ENCODE data around the gene ZNF579. TPM values are rescaled to one million over a fixed set of nuclear protein-coding genes. Genes with fewer than 3 reads are reported as not detected.
A peak's percentile ranks its signal among the peaks of the same experiment; 100 is the strongest.

Gene ZNF579
- total and polyA plus RNA-seq, 8 donors: 10.7 to 14.7 (median 12.9) TPM

GRCh38 chr19:55552620-55553019 lies 28.0 kb downstream of the ZNF579 start:
- no peaks in the 10 kb centered on the region for H3K36me3 ChIP-seq

GRCh38 chr19:55552206-55552605 lies 28.4 kb downstream of the ZNF579 start:
- H3K27ac ChIP-seq: no peak overlapping the region
- ATAC-seq (no peak), DNase-seq (no peak)
- H3K36me3 ChIP-seq: no peaks in the 10 kb centered on the region
- no peak for TF ChIP-seq CTCF (IDR thresholded peaks at IDR 0.05)
- intact Hi-C loops (cut with DNase I): no loop called here
- H3K27me3 ChIP-seq: peaks cover 0 to 24% of the 10 kb centered on the region in 2 donors
- no peak overlapping the region for H3K4me3 ChIP-seq
- H3K4me1 ChIP-seq: peaks cover 0 to 12% of the 10 kb centered on the region in 2 donors
- no peaks in the 10 kb centered on the region for H3K9me3 ChIP-seq

More at GRCh38 chr19:55552620-55553019, 28.0 kb downstream of the ZNF579 start:
- Histone ChIP-seq H3K27me3 (peaks cover 0 to 20% of the 10 kb centered on the region in 2 donors), H3K4me1 (peaks cover 0 to 7% of the 10 kb centered on the region in 2 donors), H3K9me3 (no peaks in the 10 kb centered on the region), H3K27ac (no peak overlapping the region), H3K4me3 (no peak overlapping the region)
- ATAC-seq (no peak), DNase-seq (no peak)
- intact Hi-C loops (cut with DNase I): no loop called here
- TF ChIP-seq CTCF (IDR thresholded peaks at IDR 0.05): no peak

- H3K4me1 ChIP-seq: peaks cover 0 to 24% of the 10 kb centered on the region in 2 donors
- no peak for TF ChIP-seq CTCF (IDR thresholded peaks at IDR 0.05)
- no peak overlapping the region for H3K4me3 ChIP-seq
- H3K27me3 ChIP-seq: peaks cover 0 to 37% of the 10 kb centered on the region in 2 donors
- intact Hi-C loops (cut with DNase I): no loop called here
- no peaks in the 10 kb centered on the region for H3K36me3 ChIP-seq
- ATAC-seq (no peak), DNase-seq (no peak)
- H3K9me3 ChIP-seq: no peaks in the 10 kb centered on the region
- H3K27ac ChIP-seq: no peak overlapping the region
These were observed 30.4 kb downstream of the ZNF579 start for GRCh38 chr19:55550321-55550650.

GRCh38 chr19:55549500-55550320 lies 30.9 kb downstream of the ZNF579 start:
- no peaks in the 10 kb centered on the region for H3K9me3 ChIP-seq
- no peak for TF ChIP-seq CTCF (IDR thresholded peaks at IDR 0.05)
- H3K27ac ChIP-seq: no peak overlapping the region
- DNase-seq (no peak), ATAC-seq (peak; percentile 47)
- peaks cover 0 to 43% of the 10 kb centered on the region in 2 donors for H3K27me3 ChIP-seq
- intact Hi-C loops (cut with DNase I): no loop called here
- H3K36me3 ChIP-seq: no peaks in the 10 kb centered on the region
- H3K4me1 ChIP-seq: peaks cover 0 to 24% of the 10 kb centered on the region in 2 donors
- peak overlapping the region in 1 of 2 donors; percentile 15 for H3K4me3 ChIP-seq

GRCh38 chr19:55546822-55547614 lies 33.6 kb downstream of the ZNF579 start:
- ATAC-seq (peak; percentile 77), DNase-seq (peak in 2 of 4 donors; percentile 84 to 87)
- no peaks in the 10 kb centered on the region for H3K9me3 ChIP-seq
- H3K27ac ChIP-seq: peak overlapping the region; percentile 59 to 60
- H3K4me1 ChIP-seq: peaks cover 0 to 24% of the 10 kb centered on the region in 2 donors
- no peaks in the 10 kb centered on the region for H3K36me3 ChIP-seq
- TF ChIP-seq CTCF (IDR thresholded peaks at IDR 0.05): no peak
- H3K4me3 ChIP-seq: no peak overlapping the region
- peaks cover 0 to 40% of the 10 kb centered on the region in 2 donors for H3K27me3 ChIP-seq
- intact Hi-C loops (cut with DNase I): no loop called here
